B cell (primary cell): ENCODE measurements around the gene PRR14L. TPM values are rescaled to one million over a fixed set of nuclear protein-coding genes. Genes with fewer than 3 reads are reported as not detected.

Source experiments
- ATAC-seq: fragments of 200-7000 bp; cut with Tn5 transposase; one replicate; pipeline ENCODE4 v1.10.0; 2021; ENCODE audit warnings: low read depth, mild to moderate bottlenecking, moderate number of reproducible peaks, moderate library complexity
- CTCF ChIA-PET: fragments of 350-600 bp; sonication (Branson Sonifier 250); formaldehyde crosslinking; loops from one replicate; lab custom pipeline; 2021; ENCODE audit warnings: antibody characterized with exemption, inconsistent platforms; lab: Charles Lee
- POLR2A ChIA-PET: fragments of 350-600 bp; sonication (Branson Sonifier 250); formaldehyde crosslinking; loops from one replicate; lab custom pipeline; 2021; ENCODE audit warnings: antibody characterized with exemption; lab: Charles Lee
- DNase-seq: peaks from one replicate; pipeline ENCODE4 v3.0.0; 2013
- H2AFZ ChIP-seq: 2 replicates; pipeline ENCODE4 v1.6.1; 2012; ENCODE audit warnings: mild to moderate bottlenecking, low read depth, low read length; ENCODE audit not compliant: insufficient read depth, poor library complexity, severe bottlenecking
- H3K27ac ChIP-seq, 2 donors: 1 replicate in 1 of 2; 2 replicates in 1 of 2; pipeline ENCODE4 v1.5.1; 2012 to 2013; ENCODE audit warnings: low read length in 2 of 2, mild to moderate bottlenecking in 2 of 2, moderate library complexity in 1 of 2
- H3K27me3 ChIP-seq, 4 experiments: fragments of 200-600 bp in 1 of 4; sonication (generic) in 1 of 4; replicated peaks in 1 of 4; 1 replicate in 2 of 4; 2 replicates in 2 of 4; pipeline versions ENCODE4 v1.6.1 to v1.7.0; 2013 to 2016; ENCODE audit warnings: low read length in 3 of 4, mild to moderate bottlenecking in 2 of 4, mixed read lengths in 1 of 4, moderate library complexity in 1 of 4; ENCODE audit not compliant: insufficient read depth in 4 of 4, control insufficient read depth in 3 of 4; ENCODE audit errors: control extremely low read depth in 1 of 4
- H3K36me3 ChIP-seq, 2 experiments: replicated peaks in 1 of 2; 1 replicate in 1 of 2; 2 replicates in 1 of 2; pipeline versions ENCODE4 v1.6.1 to v1.7.1; 2013; ENCODE audit warnings: low read length in 1 of 2; ENCODE audit not compliant: insufficient read depth in 2 of 2, control insufficient read depth in 1 of 2; ENCODE audit errors: control extremely low read depth in 1 of 2, extremely low read depth in 1 of 2
- H3K4me1 ChIP-seq, 2 donors: fragments of 200-600 bp in 1 of 2; sonication (generic) in 1 of 2; 1 replicate in 1 of 2; 2 replicates in 1 of 2; pipeline versions ENCODE4 v1.5.1 to v1.6.1; 2013 to 2017; ENCODE audit warnings: low read length in 2 of 2; ENCODE audit not compliant: control insufficient read depth in 2 of 2, insufficient read depth in 2 of 2
- H3K4me2 ChIP-seq: replicated peaks from 2 replicates; pipeline ENCODE3; 2012; ENCODE audit warnings: mild to moderate bottlenecking, low read depth, low read length; ENCODE audit not compliant: poor library complexity, severe bottlenecking
- H3K4me3 ChIP-seq, 5 experiments: fragments of 200-600 bp in 1 of 5; sonication (generic) in 1 of 5; 1 replicate in 3 of 5; 2 replicates in 2 of 5; pipeline versions ENCODE4 v1.5.1 to v1.7.0; 2011 to 2016; ENCODE audit warnings: low read length in 4 of 5, mild to moderate bottlenecking in 4 of 5, low read depth in 2 of 5, control low read depth in 1 of 5, moderate library complexity in 1 of 5; ENCODE audit not compliant: insufficient read depth in 1 of 5; ENCODE audit errors: control extremely low read depth in 1 of 5, extremely low read depth in 1 of 5
- H3K79me2 ChIP-seq: fragments of 200-600 bp; sonication (generic); one replicate; pipeline ENCODE4 v1.6.0; 2016; ENCODE audit warnings: low read length; ENCODE audit not compliant: control insufficient read depth, insufficient read depth
- H3K9ac ChIP-seq: fragments of 200-600 bp; sonication (generic); 2 replicates; pipeline ENCODE4 v1.6.1; 2017; ENCODE audit warnings: mild to moderate bottlenecking, low read length, moderate library complexity
- H3K9me3 ChIP-seq, 3 donors: one replicate each; pipeline versions ENCODE4 v1.6.1 to v1.7.1; 2013; ENCODE audit warnings: low read length in 2 of 3; ENCODE audit not compliant: control insufficient read depth in 2 of 3, insufficient read depth in 1 of 3; ENCODE audit errors: control extremely low read depth in 1 of 3
- H4K20me1 ChIP-seq: 2 replicates; pipeline ENCODE4 v1.6.0; 2012; ENCODE audit warnings: mild to moderate bottlenecking, low read length; ENCODE audit not compliant: insufficient read depth, control insufficient read depth, poor library complexity, severe bottlenecking
- H3K27ac Mint-ChIP-seq: one replicate; pipeline ENCODE4 v1.8.0; 2021; ENCODE audit warnings: mixed read lengths
- H3K27me3 Mint-ChIP-seq: one replicate; pipeline ENCODE4 v1.8.0; 2021; ENCODE audit warnings: mixed read lengths
- H3K4me1 Mint-ChIP-seq: one replicate; pipeline ENCODE4 v1.8.0; 2021; ENCODE audit warnings: mixed read lengths
- H3K4me3 Mint-ChIP-seq: one replicate; pipeline ENCODE4 v1.8.0; 2021; ENCODE audit warnings: mixed read lengths
- H3K9me3 Mint-ChIP-seq: one replicate; pipeline ENCODE4 v1.8.0; 2022; ENCODE audit warnings: mixed read lengths; ENCODE audit not compliant: insufficient read depth
- CTCF ChIP-seq: fragments of 200-600 bp; IDR thresholded peaks from one replicate; pipeline ENCODE4 v1.8.0; 2022; ENCODE audit warnings: antibody characterized with exemption, mild to moderate bottlenecking
- EZH2 ChIP-seq: IDR thresholded peaks from 2 replicates; pipeline ENCODE4 v1.6.1; 2012; ENCODE audit warnings: borderline replicate concordance, low read depth, mild to moderate bottlenecking, moderate library complexity, low read length; ENCODE audit not compliant: insufficient read depth, poor library complexity, severe bottlenecking
- WGBS: methylation state at CpG from one replicate; pipeline ENCODE4 v1.1.5; 2013; ENCODE audit warnings: missing lambda C conversion rate; ENCODE audit not compliant: insufficient coverage; 5-methylcytosine and 5-hydroxymethylcytosine counted together
- intact Hi-C: fragments of 100-400 bp; cut with micrococcal nuclease; formaldehyde crosslinking; loops from one replicate; pipeline ENCODE4 v1.10.0; 2022
- polyA plus RNA-seq: library from polyadenylated mRNA; depleted of rRNA; stranded (reverse); fragments of >200 nt; gene quantifications from 2 replicates; pipeline ENCODE4 v1.2.3, GENCODE V29; 2012
- small RNA-seq: library from RNA; depleted of rRNA; stranded (forward); fragments of <200 nt; gene quantifications from one replicate; pipeline ENCODE3, GENCODE V24; 2012; ENCODE audit warnings: low replicate concordance, low read depth; ENCODE audit not compliant: insufficient read length
- total RNA-seq, 2 donors: library from RNA; stranded (reverse); fragments of 120-200 nt in 1 of 2; gene quantifications; 1 replicate in 1 of 2; 2 replicates in 1 of 2; pipeline versions ENCODE4 v1.2.3 to v1.2.4, GENCODE V29; 2013 to 2022

PRR14L gene
- total and polyA plus RNA-seq, 2 donors (not counting 1 experiment from before 2014, with no cell fraction given): 8.5 to 69.6 TPM

- no peaks in the 10 kb centered on the region for H3K27me3 Mint-ChIP-seq
- no peak for TF ChIP-seq EZH2
- no peak for TF ChIP-seq CTCF
- ATAC-seq: no peak
- intact Hi-C loops: loop anchor here (2.0 to 10.0 kb wide), 5 partner anchors 121 to 1207 kb away; partner anchors contain the start of genes MORC2, MTFP1, PATZ1 and SMTN
- Histone ChIP-seq H3K4me2 (peak overlapping the region; percentile 79), H3K4me3 (peak overlapping the region in 1 of 5 experiments; percentile 79), H3K9ac (no peak overlapping the region), H3K79me2 (peaks cover 49% of the 10 kb centered on the region), H3K9me3 (no peaks in the 10 kb centered on the region), H3K4me1 (peaks cover 23 to 55% of the 10 kb centered on the region in 2 donors), H3K36me3 (peaks cover 0 to 9% of the 10 kb centered on the region in 2 experiments), H2AFZ (no peak overlapping the region), H3K27ac (peak overlapping the region; percentile 95 to 98), H4K20me1 (peaks cover 20% of the 10 kb centered on the region), H3K27me3 (no peaks in the 10 kb centered on the region)
- DNase-seq: no peak
- peak overlapping the region; percentile 90 for H3K27ac Mint-ChIP-seq
- CTCF ChIA-PET: interaction anchor here (0.9 to 7.8 kb wide), 11 partner anchors 8 to 286 kb away, joined by 3 to 88 read pairs (median 6); no protein-coding TSS in a partner anchor
- H3K4me3 Mint-ChIP-seq: peak overlapping the region; percentile 92
- 96% methylated on average over 8 of the region's 9 CpGs for WGBS
- POLR2A ChIA-PET: interaction anchor here (0.5 to 3.2 kb wide), 4 partner anchors 7 to 138 kb away, joined by 3 to 13 read pairs (median 4); partner anchors contain the start of gene PISD
- peaks cover 69% of the 10 kb centered on the region for H3K4me1 Mint-ChIP-seq
- no peaks in the 10 kb centered on the region for H3K9me3 Mint-ChIP-seq
These were observed 118.5 kb downstream of the PRR14L start for GRCh38 chr22:31631436-31631835.

Small RNAs within 50 kb of the gene (small RNA-seq; reads per million reads assigned to genes)
- not detected for gene RN7SL20P

Other genes starting within 250 kb of the PRR14L start
- gene PISD, start 87.9 kb downstream of the PRR14L start, total RNA-seq: 52.5 and 57.2 TPM in 2 replicates
- 29.8 and 35.6 TPM in 2 replicates for gene PISD, start 87.9 kb downstream of the PRR14L start, polyA plus RNA-seq
- 124 and 133 TPM in 2 replicates for gene DEPDC5, start 3.9 kb upstream of the PRR14L start, total RNA-seq
- gene DEPDC5, start 3.9 kb upstream of the PRR14L start, polyA plus RNA-seq: 35.5 and 39.9 TPM in 2 replicates
- gene YWHAH, start 194.4 kb upstream of the PRR14L start, total RNA-seq: 46.6 and 51.1 TPM in 2 replicates
- 32.6 and 75.0 TPM in 2 replicates for gene YWHAH, start 194.4 kb upstream of the PRR14L start, polyA plus RNA-seq